Left cardiac atrium (tissue), 4 donors: Measurements from ENCODE around the gene ZNF462. TPM values are rescaled to one million over a fixed set of nuclear protein-coding genes. Genes with fewer than 3 reads are reported as not detected.
"Not testable (repeated sequence)": the region's sequence is repeated elsewhere in the genome, so short reads cannot be mapped to it uniquely, and the experiment has no call there.

Experiments used
- ATAC-seq, 2 donors: fragments of 200-7000 bp; cut with Tn5 transposase; one replicate each; pipeline ENCODE4 v1.9.1; 2020; ENCODE audit warnings: mild to moderate bottlenecking in 2 of 2, moderate library complexity in 2 of 2
- DNase-seq: peaks from one replicate; pipeline ENCODE4 v3.0.0-alpha.2; 2020
- intact Hi-C, 2 donors: fragments of 100-400 bp; cut with DNase I; formaldehyde crosslinking; loops; one replicate each; pipeline versions ENCODE4 v1.14.1 to v1.15.1; 2022 to 2023
- long read RNA-seq: library from polyadenylated mRNA; unstranded; transcript quantifications from one replicate; pipeline ENCODE4 v2.0.0, GENCODE V29; 2021
- total RNA-seq, 2 donors: library from RNA; stranded (reverse); fragmentation: NEBNext Ultra II Directional; extraction: Animal tissue kit (Norgen Biotek cat#: 25700); gene quantifications; one replicate each; pipeline ENCODE4 v1.2.1, GENCODE V29; 2021
- donor health status: DM: no; HTN: yes; CAD: no.
- donor health status: DM: no; HTN: yes; CAD: no; lungs with severe emphysema.
- donor health status: DM: yes; HTN: yes; CAD: no.
- donor health status: Dilated cardiomyopathy.

ZNF462 gene, protein sequence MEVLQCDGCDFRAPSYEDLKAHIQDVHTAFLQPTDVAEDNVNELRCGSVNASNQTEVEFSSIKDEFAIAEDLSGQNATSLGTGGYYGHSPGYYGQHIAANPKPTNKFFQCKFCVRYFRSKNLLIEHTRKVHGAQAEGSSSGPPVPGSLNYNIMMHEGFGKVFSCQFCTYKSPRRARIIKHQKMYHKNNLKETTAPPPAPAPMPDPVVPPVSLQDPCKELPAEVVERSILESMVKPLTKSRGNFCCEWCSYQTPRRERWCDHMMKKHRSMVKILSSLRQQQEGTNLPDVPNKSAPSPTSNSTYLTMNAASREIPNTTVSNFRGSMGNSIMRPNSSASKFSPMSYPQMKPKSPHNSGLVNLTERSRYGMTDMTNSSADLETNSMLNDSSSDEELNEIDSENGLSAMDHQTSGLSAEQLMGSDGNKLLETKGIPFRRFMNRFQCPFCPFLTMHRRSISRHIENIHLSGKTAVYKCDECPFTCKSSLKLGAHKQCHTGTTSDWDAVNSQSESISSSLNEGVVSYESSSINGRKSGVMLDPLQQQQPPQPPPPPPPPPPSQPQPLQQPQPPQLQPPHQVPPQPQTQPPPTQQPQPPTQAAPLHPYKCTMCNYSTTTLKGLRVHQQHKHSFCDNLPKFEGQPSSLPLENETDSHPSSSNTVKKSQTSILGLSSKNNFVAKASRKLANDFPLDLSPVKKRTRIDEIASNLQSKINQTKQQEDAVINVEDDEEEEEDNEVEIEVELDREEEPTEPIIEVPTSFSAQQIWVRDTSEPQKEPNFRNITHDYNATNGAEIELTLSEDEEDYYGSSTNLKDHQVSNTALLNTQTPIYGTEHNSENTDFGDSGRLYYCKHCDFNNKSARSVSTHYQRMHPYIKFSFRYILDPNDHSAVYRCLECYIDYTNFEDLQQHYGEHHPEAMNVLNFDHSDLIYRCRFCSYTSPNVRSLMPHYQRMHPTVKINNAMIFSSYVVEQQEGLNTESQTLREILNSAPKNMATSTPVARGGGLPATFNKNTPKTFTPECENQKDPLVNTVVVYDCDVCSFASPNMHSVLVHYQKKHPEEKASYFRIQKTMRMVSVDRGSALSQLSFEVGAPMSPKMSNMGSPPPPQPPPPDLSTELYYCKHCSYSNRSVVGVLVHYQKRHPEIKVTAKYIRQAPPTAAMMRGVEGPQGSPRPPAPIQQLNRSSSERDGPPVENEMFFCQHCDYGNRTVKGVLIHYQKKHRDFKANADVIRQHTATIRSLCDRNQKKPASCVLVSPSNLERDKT (N-terminal part only)
- 10 to 100 TPM; 18.6 to 29.3 TPM for total RNA-seq
- long read RNA-seq, full-length matches to known transcripts, result 3 of 12 reads
- long read RNA-seq, partial matches to known transcripts, result 7 of 12 reads
- long read RNA-seq, other reads (novel, unspliced or antisense), result 2 of 12 reads

DNA sequence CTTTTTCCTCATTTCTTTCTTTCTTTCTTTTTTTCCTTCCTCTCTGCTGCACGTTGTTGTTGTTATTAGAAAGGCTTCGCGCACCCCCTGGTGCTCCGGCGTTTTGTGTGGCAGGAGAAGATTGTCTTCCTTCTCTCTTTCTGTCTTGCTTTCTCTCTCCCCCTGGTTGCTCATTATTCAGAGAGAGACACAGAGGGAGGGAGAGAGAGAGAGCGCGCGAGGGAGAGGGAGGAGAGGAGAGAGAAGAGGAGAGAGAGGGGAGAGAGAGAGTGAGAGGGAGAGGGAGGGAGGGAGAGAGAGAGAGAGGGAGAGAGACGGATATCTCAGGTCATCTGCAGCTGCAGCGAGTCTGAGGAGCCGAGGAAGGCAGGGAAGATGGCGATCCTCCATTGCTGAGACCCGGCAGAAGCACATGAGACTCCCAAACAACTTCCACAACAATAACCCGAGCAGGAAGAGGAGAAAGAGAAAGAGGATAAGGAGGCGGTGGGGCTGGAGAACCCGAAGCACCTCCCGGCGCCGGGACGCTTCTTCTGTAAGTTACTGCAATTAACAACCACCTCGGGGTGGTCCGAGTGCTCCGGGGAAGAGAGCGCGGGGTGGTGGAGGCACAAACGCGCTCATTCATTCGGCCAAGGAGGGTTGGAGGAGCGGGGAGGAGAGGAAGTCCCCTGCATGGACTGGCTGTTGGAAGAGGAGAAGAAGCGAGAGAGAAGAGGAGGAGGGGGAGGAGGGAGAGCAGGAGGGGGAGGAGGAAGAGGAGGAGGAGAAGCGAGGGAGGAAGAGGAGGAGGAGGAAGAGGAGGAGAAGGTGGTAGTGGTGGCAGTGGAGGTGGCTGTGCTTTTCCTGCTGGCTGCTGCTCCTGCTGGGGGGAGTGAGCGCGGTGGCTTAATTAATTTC lies at the start of gene ZNF462:
ZNF462 (plus strand) TSS at position 346 of the 900 bp plus-strand sequence. CDS start 60,218 bp downstream, outside the sequence.
- DNase-seq (peak; percentile 45), ATAC-seq (peak; percentile 53 to 66)
- intact Hi-C loops, result loop anchor here (10.0 kb wide), 2 partner anchors 62 to 188 kb away; no protein-coding TSS in a partner anchor

DNA sequence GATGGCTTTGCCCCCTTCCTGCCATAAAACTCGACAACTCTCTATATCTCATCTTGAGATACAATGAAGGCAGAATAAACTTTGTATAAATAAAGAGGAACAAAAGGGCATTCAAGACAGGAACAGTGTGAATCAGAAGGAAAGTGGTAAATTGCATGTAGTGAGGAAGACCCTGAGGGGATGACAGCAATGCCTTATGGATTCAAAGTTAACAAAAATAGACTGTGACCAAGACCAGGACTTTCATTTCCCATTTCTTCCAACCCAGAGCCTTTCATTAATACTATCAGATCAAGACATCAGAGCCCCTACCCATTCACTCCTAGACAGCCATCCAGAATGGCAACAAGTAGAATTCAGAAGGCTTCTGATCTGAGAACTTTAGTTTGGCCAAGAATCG lies 46.4 kb upstream of the ZNF462 start:
- DNase-seq (no peak), ATAC-seq (no peak)
- intact Hi-C loops, result no loop called here

DNA sequence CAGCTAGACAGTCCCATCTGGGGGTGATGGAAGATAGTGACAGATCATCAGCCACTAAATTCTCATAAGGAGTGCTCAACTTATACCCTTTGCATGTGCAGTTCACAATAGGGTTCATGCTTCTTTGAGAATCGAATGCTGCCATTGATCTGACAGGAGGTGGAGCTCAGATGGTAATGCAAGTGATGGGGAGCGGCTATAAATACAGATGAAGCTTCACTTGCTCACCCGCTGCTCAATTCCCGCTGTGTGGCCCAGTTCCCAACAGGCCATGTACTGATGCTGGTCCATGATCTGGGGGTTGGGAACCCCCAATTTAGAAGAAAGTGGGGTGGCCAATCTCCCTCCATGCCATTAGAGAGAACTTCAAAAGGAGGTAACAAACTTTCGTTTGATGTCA lies 44.9 kb upstream of the ZNF462 start:
- intact Hi-C loops, result no loop called here
- DNase-seq (no peak), ATAC-seq (no peak)

- intact Hi-C loops, result no loop called here
- no peak for DNase-seq
- no peak for ATAC-seq
Observed at GRCh38 chr9:106820866-106821265, 42.1 kb upstream of the ZNF462 start.

DNA sequence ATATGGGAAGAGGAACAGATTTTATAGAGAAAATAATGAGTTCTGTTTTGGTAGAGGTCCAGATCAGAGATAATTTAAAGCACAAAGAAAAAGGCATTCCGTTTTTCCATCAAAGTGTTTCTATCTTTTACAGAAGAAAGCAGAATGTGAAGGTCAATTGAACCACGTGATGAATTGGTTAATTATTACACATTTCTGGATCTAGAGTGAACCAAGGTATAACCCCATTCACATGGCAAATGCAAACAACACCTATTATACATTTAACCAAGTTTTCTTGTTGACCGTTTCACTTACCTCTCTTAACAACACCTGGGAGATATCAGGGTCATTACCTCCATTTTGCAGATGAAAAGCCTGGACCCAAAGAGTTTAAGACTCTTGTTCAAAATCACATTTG lies 34.9 kb upstream of the ZNF462 start:
- no peak for DNase-seq
- intact Hi-C loops, result no loop called here
- no peak for ATAC-seq

DNA sequence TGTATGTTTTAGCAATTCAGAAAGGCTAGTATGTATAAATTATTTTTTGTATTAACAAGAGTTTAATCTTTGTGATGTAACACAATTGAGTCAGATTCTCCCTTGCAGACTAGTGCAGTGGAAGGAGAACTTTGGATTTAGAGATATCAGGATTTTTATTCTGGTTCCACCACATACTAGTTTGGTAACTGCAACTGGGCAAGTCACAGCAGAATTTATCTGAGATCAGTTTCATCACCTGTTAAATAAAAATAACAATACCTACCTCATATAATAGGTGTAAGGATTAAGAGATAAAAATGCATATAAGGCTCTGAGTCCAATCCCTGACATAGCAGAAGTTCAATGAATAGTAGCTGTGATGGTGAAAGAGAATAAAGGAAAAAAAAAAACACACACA lies 34.0 kb upstream of the ZNF462 start:
- no peak for ATAC-seq
- intact Hi-C loops, result no loop called here

DNA sequence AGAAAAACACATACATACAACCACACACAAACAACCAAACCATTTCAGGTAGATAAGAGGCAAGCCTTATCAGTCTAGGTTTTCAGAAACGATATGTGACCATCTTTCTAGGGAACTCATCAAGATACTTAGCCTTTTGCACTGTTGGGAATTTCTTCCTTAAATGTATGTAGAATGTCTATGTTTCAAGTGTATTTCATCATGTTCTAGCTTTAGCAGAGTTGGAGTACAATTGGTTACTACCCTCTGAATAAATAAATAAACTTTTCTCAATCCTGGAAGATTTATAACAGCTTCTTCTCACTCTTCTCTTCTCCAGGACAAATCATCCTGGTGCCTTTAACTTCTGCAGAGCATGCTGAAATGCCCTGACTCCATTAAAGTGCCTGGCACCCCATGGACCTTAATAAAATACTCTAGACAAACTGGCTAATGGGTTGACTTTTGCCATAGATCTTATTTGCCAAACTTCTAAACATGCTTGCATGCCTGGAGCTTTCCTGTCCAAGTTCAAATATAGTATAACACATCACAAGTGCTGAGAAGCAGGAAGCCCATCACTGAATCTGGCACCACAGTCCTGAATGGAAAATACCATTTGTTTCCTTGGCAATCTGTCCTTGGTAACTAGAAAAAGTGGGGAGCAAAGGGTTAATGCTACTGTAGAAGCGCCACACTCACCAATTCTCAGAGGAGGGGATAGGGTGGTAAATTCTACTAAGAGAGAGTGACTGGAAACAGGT lies 33.1 kb upstream of the ZNF462 start:
- intact Hi-C loops, result no loop called here
- ATAC-seq (no peak), DNase-seq (no peak)

More for the DNA sequence above, 34.0 kb upstream of the ZNF462 start:
- no peak for DNase-seq

DNA sequence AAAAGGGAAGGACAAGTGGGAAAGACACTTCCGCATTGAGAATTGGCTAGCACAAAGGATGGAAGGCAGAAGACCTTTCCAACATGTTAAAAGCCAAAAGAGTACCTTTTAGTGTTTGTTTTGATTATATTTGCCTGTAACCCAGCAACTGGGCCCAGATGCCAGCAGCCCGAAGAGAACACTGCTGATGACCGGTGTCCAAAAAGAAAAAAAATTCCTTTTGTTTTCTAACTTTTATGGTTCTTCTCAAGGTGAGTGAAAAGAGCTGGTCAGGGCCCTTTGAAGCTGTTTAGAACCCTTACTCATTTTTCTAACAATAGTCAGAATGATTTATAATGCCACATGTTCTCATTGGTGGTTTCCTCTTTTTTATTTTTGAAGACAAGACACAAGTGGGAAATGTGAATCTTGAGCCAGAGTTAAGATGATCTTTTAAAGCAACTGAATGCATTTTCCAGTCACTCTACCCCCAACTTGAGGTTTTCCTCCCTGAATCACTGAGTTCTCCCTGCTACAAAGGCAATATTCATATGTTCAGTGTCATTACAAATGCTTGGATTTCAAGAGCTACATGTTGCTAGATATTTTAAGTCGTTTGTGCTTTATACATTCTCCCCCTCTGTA lies 32.3 kb upstream of the ZNF462 start:
- intact Hi-C loops, result no loop called here
- DNase-seq (no peak), ATAC-seq (peak in 1 of 2 donors; percentile 66)

GRCh38 chr9:106834888-106835287 lies 28.1 kb upstream of the ZNF462 start:
- ATAC-seq, result no peak
- DNase-seq, result no peak
- intact Hi-C loops, result no loop called here

GRCh38 chr9:106835840-106836239 lies 27.1 kb upstream of the ZNF462 start:
- no peak for ATAC-seq
- intact Hi-C loops, result no loop called here
- DNase-seq, result no peak

GRCh38 chr9:106843371-106843770 lies 19.6 kb upstream of the ZNF462 start:
- intact Hi-C loops, result no loop called here
- DNase-seq, result no peak
- ATAC-seq, result no peak

- ATAC-seq, result no peak
Observed at GRCh38 chr9:106846307-106846706, 16.7 kb upstream of the ZNF462 start.

DNA sequence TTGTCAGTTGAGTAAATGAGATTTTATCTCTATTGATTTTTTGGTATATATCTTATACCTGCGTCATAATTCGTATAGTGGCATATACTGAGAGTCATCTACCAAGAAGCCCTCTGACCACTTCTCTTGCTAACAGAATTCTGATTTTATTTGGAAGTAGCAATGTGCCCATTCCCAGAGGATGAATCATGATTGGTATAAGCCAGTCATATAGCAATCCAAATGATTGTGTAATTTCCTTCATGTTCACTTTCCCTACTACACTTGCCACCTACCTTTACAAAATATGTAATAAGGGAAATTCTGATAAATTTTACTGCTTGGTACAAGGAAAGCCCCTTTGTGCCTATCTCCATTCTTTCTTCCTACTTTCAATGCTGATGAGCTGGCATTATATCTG lies 16.1 kb upstream of the ZNF462 start:
- DNase-seq (no peak), ATAC-seq (no peak)
- intact Hi-C loops, result no loop called here

More at GRCh38 chr9:106846307-106846706, 16.7 kb upstream of the ZNF462 start:
- intact Hi-C loops, result no loop called here
- no peak for DNase-seq

DNA sequence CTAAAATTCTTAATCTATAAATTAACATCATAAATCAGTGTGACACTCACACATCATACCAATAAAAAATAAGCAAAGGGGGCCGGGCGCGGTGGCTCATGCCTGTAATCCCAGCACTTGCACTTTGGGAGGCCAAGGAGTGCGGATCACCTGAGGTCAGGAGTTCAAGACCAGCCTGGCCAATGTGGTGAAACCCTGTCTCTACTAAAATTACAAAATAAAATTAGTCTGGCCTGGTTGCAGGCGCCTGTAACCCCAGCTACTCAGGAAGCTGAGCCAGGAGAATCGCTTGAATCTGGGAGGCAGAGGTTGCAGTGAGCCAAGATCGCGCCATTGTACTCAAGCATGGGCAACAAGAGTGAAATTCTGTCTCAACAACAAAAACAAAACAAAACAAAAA lies 11.3 kb upstream of the ZNF462 start:
- DNase-seq, ATAC-seq, intact Hi-C loops: not testable (repeated sequence)

DNA sequence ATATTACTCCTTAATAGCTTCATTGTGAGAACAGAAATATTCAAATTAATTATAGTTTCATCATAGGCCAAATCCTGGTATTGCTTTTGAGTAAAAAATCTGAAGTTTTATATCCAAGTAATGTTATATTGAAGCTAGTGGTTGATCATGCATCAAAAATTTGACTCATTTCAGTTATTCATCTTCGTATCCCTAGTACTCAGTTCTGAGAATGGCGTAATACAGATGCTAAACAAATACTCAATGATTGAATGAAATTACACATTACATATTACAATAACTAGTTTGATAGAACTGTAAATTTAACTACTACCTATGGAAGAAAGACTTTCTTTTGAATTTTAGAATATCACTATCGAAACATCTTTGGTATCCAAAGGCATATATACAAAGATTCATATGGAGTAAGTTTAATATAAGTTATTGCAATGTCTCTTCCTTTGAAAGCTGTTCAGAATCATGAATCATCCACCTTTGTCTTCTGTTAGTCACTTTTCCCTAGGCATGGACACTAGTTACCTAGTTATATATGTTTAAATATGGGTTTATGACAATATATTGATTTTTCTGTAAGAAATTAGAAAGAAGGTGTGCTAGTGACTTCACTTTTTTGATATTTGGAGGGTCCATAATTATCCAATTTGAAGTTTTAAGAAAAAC lies 5.0 kb upstream of the ZNF462 start:
- ATAC-seq (no peak), DNase-seq (no peak)
- intact Hi-C loops, result no loop called here

DNA sequence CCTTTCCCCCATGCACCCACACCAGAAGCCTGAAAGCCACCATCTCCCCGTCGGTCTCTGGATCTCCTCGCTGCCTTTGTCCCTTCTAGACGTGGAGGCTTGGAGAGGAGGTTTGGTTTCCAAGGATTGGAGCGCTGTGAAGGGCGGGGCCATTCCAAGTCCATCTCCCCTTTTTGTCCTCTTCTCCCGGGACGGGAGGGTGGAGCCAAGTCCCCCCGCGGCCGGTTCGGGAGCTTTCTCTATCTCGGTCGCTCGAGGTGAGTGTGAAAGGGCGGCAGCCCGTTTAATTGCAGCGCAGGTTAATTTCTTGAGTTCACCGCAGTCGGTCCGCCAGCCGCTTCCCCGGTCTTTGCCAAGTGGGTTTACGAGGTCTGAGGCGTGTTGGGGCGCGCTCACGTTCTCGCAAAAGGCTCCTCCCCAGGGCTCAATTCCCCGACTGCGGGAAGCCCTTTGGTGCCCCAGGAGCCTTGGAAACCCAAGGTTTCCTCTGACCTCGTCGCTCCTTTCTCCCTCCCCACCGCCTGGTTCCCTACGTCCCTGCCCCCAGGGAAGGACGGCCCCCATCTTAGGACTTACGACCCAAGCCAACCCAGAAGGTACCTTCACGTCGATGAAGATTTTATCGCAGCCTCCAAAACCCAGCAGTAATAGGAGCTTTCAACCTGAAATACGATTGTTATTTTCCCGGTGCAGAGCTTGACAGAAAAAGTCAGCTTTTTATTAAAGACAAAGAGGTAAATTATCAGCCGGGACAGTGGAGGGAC lies 2.8 kb upstream of the ZNF462 start:
- DNase-seq (peak; percentile 65), ATAC-seq (peak in 1 of 2 donors; percentile 6)
- intact Hi-C loops, result loop anchor here (2.0 to 10.0 kb wide), 3 partner anchors 65 to 959 kb away; no protein-coding TSS in a partner anchor
